Right forelimb (tissue), 1 donor: ENCODE results near the gene SAMD1.

ENCODE experiments used
- DNase-seq: peaks from one replicate; pipeline ENCODE4 v3.0.0-alpha.2; 2018

The SAMD1 gene

DNA sequence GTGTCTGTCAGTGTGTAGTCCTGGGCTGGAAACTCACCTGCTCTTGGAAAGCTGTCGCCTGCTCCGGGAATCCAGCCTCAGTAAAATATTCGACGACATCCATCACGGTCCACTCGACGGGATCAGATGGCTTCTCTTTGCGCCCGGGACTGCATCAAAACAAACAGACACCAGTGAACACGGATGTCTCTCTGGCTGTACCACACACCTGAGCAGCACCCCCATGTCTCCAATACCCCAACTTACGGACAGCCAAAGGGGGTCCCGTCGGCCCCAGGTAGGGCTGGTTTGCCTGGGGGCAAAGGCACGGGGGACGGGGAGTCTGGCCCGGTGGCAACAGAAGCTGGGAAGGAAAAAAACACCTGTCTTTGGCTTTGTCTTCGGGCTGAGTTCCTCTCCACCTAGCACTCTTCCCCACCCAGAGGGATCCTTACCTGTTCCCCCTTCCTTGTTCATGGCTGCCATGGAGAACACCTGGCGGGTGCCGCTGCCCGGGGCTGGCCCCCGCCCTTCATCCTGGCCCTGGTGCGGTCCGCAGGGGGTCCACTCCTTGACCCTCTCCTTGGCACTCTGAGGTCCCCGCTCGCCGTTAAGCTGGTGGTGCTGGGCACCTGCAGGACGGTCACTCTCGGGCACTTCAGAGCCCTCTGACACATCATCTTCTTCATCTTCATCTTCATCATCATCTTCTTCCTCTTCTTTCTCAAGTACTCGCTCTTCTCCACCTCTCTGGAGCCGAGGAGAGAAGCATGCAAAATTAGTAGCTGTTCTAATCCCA lies 1.7 kb downstream of the SAMD1 start:
- no peak for DNase-seq

GRCh38 chr19:14086098-14086497 lies 4.5 kb downstream of the SAMD1 start:
- DNase-seq = no peak

DNA sequence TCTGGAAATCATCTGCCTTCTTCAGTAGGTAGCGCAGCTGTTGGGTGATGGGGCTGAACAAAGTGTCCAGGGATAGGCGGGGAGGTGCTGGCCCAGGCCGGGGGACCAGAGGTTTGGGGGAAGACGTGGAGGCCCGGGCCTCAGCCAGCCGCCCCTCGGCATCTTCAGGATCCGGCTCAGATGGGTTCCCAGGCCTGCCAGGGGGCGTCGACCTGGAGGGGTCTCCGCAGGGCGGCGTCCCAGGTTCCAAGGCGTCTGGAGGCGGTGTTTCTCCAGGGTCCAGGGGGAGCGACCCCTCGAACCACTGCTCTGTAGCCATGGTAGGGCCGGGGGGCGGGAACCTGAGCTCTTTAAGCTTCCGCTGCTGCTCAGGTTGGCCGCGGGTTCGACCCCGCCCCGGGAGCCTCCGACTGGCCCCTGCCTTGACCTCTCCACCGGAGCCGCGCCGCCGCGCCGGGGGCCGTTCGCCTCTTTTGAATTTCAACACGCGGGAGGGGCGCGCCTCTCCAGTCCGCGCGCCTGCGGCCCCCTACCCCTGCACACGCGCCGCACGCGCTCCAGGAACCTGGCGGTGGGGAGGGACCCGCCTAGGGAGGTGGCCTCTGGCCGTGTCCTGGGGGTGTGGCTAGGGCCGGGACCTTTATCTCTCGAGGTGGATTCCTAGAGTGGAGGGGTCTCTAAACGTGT lies 5.1 kb downstream of the SAMD1 start, which contains the start of gene C19orf67:
TSS of gene C19orf67 (minus strand) at position 475 of the 687 bp plus-strand sequence. CDS start at position 319, 156 bp downstream.
- DNase-seq = no peak

- DNase-seq = no peak
Observed at GRCh38 chr19:14082675-14082960, 7.9 kb downstream of the SAMD1 start.

GRCh38 chr19:14081797-14082674 lies 8.5 kb downstream of the SAMD1 start:
- DNase-seq = no peak

DNA sequence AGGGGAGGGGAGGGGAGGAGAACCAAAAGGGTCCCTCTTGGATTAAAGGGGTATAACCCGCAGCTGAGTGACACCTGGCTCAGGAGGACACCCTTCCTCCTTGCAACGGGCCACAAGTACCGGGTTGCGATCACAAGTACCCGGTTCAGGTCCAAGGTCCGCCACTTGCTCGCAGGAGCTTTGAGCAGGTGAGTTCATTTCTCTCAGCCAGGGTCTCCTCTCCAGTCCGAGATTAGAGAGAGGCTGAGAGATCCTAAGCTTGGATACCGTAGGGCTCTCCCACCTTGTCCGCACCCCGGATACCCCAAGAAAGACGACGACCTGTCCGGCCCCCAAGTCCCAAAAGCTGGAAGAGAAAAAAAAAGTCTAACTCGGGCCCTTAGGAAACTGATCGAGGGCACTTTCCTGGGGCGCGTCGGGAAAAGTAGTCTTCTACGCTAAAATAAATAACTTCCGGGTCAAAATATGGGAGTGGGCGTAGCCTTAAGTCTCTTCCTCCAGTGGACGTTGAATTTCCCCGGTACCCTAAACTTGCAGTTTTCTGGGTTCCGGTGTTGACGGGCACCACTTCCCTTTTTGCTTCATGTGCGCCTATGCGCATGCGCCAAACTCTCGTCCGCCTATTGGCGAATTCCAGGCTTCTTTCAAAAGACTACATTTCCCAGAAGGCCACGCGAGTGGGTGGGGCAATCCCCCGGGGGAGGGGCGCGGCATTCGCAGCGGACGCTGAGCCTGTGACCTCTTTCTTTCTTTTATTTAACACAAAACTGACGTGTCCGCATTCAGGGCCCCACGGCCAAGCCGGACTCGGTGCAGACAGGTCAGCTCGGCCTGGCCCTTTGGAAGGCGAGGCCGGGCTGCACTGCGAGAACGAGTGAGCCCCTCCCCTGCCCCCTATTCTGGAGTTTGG lies 9.4 kb downstream of the SAMD1 start:
- DNase-seq = peak; percentile 99

DNA sequence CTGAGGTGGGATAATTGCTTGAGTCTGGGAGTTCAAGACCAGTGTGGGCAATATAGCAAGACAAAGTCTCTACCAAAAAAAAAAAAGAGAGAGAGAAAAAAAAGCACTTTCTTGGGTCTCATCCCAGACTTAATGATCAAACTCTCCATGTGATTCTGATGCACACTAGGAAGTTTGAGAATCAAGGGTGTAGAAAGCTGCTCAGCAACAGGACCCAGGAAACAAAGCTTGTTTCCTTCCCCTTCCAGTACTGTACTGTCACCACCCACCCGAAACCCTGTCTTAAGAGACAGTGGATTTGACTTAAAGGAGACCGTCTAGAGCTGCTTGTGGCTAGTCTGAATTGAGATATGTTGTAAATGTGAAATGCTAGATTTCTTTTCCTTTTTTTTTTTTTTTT lies 12.1 kb downstream of the SAMD1 start:
- no peak for DNase-seq

GRCh38 chr19:14073925-14074838 lies 16.4 kb downstream of the SAMD1 start:
- no peak for DNase-seq

DNA sequence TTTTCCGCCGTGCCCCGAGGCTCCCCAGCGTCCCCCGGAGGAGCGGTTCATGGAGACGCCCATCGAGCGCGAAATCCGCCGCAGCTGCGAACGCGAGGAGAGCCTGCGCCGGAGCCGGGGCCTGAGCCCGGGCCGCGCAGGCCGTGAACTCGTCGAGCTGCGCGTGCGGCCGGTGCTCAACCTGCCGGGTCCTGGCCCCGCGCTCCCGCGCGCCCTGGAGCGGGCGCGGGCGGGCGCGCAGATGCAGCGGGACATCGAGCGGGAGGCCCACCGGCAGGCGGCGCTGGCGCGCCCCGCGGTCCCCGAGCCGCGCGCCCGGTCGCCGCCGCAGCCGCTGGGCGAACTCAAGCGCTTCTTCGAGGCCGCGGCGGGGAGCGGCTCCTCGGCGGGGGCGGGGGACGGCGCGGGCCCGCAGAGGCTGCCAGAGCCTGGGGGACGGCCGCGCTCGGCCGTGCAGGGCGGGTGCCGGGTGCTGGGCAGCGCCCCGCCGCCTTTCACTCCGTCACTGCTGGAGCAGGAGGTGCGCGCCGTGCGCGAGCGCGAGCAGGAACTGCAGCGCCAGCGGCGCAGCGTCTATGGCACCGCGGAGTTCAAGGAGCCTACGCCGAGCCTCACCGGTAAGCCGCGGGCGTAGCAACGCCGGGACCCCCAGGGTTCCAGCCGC lies 17.2 kb downstream of the SAMD1 start:
- DNase-seq = peak; percentile 86

DNA sequence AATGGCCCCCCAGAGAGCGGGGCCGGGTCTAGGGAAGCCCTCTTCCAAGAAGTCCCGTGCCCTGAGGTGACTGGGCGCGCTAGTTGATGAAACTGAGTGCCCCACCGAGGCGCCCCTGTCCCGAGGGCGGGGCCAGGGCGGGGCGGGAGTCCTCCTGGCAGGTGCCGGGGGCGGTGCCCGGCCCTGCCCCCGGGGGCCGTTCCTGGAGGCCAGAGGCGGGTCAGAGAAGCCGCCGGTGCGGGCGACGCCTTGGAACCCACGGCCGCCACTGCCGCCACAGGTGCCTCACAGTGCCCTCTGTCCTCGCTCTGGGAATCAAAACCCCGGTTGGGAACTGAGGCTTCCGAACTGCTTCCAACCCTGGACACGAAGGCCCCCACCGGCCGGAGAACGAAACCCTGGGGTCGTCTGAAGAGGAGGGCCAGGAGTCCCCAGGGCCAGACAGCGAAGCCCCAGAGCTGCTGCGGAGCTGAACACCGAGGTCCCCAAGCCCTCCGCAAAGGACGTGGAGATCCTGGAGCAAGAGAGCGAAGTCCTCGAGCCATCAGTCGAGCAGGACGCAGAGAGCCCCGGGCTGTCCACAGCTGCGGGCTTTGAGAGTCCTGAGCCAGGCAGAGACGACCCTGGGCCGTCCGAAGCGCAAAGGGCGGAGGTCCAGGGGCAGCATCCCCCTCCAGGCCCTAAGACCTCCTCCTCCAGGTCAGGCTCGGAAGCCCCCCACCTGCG lies 17.9 kb downstream of the SAMD1 start, which contains the start of gene MISP3:
TSS of gene MISP3 (plus strand) at position 252 of the 726 bp plus-strand sequence. CDS start 524 bp downstream, outside the sequence.
- DNase-seq = peak; percentile 63

DNA sequence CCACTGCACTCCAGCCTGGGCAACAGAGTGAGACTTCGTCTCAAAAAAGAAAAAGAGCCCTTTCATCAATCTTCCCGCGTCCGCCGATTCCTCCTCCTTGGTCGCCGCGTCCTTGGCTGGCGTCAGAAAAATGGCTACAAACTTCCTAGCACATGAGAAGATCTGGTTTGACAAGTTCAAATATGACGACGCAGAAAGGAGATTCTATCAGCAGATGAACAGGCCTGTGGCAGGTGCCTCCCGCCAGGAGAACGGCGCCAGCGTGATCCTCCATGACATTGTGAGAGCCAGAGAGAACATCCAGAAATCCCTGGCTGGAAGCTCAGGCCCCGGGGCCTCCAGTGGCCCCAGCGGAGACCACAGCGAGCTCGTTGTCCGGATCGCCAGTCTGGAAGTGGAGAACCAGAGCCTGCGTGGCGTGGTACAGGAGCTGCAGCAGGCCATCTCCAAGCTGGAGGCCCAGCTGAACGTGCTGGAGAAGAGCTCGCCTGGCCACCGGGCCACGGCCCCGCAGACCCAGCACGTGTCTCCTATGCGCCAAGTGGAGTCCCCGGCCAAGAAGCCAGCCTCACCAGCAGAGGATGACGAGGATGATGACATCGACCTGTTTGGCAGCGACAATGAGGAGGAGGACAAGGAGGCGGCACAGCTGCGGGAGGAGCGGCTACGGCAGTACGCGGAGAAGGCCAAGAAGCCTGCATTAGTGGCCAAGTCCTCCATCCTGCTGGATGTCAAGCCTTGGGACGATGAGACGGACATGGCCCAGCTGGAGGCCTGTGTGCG lies 20.1 kb downstream of the SAMD1 start:
- no peak for DNase-seq

DNA sequence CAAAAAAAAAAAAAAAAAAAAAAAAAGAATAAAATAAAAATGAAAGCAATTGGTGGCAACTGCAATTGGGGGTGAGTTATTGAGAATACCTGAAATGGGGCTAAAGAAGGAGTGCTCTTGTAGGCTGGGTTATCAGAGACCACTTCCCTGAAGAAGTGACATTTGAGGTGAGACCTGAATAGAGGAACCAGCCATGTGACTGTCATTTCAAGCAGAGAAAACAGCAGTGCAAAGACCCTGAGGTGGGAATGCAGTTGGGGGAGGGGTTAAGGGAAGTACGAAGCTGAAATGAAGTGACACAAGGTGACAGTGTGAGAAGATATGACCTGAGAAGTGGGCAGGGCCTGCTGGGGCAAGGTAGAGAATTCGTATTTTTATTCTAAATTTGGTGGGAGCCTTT lies 24.4 kb downstream of the SAMD1 start:
- DNase-seq = no peak

DNA sequence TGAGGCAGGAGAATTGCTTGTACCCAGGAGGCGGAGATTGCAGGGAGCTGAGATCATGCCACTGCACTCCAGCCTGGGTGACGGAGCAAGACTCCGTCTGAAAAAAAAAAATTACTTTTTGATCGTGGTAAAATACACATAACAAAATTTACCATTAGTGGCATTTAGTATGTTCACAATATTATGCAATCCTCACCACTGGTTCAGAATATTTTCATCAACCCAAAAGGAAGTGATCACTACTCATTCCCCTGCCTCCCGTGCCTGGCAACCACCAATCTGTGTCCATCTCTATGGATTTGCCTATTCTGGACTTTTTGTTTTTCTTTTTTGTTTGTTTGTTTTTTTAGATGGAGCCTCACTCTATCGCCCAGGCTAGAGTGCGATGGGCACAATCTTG lies 27.4 kb downstream of the SAMD1 start:
- DNase-seq = no peak

- DNase-seq = no peak
Observed at GRCh38 chr19:14062558-14062855, 28.0 kb downstream of the SAMD1 start.

DNA sequence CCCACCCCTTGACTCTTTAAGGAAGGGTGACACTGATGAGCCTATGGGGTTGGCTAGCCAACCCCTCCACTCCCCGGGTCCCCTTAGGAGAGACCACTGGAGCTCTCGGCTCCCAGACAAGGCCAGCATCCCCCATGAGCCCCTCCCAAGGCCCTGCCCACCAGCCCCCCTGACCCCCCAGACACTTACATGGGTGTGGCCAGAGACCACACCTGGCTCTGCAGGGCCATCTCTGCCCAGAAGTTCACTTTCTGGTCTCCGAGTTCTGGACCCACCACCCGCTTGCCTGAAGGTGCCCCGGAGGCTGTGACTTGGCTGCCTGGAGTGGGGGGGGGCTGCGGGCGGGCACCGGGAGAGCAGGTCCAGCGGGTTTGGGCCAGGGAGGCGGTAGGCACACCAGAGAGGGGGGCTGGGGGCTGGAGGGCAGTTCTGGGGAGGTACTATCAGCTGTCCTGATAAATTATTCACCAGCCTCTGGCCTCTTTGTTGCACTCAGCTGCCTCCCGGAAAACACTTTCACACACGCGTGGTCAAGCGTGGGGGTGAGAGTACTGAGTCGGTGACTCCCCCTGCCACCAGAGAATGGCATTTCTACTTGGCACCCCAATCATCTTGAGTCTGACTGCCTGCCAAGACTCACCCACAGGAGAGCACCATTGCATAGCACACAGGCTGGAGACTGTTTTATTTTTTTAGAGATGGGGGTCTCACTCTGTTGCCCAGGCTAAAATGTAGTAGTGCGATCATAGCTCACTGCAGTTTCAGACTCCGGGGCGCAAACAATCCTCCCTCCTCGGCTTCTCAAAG lies 28.6 kb downstream of the SAMD1 start, which contains the start of gene PALM3:
TSS of gene PALM3 (minus strand) at position 326 of the 807 bp plus-strand sequence. CDS start at position 230, 96 bp downstream.
- DNase-seq = no peak

DNA sequence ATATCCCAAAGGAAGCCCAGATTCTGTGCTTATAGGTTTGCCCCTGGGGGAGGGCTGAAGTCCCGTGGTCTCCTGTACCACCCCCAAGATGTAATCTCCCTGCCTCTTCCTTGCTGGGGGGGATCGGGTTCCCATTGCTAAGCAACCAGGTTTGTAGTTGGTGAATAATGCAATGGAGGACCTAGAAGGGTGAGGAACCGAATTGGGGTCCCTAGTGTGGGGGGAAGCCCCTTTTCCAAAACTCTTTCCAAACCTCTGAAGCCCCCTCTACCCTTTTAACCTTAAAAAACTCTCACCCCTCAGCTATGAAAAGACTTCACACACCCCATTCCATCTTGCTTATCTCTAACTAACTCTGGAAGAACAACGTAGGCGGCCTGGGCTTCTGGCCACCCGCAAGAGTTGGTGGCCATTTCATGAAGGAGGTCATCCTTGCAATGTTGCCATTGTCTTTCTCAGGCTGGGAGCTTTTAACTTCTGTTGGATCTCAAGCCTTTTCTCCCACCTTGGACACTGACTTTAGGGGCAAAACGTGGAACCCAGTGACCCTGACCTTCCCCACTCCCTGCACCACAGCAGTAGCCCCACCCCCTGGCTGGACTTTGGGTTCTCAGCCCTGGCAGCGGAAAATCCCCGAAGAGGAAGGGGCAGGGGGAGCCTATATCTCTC lies 29.3 kb downstream of the SAMD1 start:
- no peak for DNase-seq

DNA sequence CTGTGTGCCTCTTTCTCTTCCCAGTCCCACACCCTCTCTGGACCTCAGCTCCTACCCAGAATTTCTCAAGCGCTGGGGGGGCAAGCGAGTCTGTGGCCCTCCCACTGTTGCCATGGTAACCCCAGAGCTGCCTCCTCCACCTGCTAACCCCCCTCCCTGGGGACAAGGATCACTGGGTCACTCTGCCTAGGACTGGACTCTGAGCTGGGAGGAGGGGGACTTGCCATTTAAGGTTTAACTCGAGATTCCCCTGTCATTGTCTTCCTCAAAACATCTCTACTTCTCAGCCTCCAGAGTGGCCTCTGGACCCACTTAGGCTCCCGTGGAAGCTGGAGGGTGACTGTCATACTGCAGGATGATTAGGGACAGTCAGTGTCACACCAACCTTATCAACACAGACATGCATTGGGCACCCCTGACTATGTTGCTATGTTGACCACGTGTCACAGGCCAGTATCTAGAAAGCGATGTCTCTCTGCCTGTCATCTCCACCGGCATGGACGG lies 30.8 kb downstream of the SAMD1 start:
- DNase-seq = no peak
